Measurements from ENCODE around the gene PICALM. TPM values are rescaled to one million over a fixed set of nuclear protein-coding genes. Genes with fewer than 3 reads are reported as not detected.
"Not testable (repeated sequence)": the region's sequence is repeated elsewhere in the genome, so short reads cannot be mapped to it uniquely, and the experiment has no call there.

PICALM gene
- total and polyA plus RNA-seq, 10 of the 15 experiments (the other 5 are each of a cell fraction or from before 2014, with no cell fraction given): 4.3 to 150 (median 41.8) TPM

DNA sequence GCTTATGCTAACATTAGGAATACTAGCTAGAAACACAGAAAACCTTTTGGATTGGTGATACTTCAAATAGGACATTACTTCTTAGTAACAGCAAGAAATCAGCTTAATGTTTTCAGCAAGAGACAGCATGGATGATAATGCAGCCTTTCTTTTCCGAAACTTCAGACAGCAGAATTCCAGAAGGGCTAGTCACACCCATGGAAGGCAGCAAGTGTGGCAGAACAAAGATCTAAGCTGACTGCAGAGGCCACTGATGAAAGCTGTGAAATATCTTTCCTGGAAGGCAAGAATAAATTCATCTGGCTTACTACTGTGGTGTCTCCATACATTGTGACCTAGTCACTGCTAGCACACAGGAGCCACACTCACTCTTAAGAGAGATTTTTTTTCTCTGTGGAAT is 113.4 kb downstream of the PICALM start (continued):
- TF ChIP-seq, protein P1, sequence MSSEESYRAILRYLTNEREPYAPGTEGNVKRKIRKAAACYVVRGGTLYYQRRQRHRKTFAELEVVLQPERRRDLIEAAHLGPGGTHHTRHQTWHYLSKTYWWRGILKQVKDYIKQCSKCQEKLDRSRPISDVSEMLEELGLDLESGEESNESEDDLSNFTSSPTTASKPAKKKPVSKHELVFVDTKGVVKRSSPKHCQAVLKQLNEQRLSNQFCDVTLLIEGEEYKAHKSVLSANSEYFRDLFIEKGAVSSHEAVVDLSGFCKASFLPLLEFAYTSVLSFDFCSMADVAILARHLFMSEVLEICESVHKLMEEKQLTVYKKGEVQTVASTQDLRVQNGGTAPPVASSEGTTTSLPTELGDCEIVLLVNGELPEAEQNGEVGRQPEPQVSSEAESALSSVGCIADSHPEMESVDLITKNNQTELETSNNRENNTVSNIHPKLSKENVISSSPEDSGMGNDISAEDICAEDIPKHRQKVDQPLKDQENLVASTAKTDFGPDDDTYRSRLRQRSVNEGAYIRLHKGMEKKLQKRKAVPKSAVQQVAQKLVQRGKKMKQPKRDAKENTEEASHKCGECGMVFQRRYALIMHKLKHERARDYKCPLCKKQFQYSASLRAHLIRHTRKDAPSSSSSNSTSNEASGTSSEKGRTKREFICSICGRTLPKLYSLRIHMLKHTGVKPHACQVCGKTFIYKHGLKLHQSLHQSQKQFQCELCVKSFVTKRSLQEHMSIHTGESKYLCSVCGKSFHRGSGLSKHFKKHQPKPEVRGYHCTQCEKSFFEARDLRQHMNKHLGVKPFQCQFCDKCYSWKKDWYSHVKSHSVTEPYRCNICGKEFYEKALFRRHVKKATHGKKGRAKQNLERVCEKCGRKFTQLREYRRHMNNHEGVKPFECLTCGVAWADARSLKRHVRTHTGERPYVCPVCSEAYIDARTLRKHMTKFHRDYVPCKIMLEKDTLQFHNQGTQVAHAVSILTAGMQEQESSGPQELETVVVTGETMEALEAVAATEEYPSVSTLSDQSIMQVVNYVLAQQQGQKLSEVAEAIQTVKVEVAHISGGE (CRISPR knock-in tag; IDR thresholded peaks at IDR 0.05): no peak
- TF ChIP-seq ETV6 (conservative IDR thresholded peaks at IDR 0.05 in 1 of 2, IDR thresholded peaks at IDR 0.05 in 1 of 2; ENCODE audit: borderline replicate concordance in 1 of 2, low read depth in 1 of 2) (no peak), JUNB (IDR thresholded peaks at IDR 0.05) (no peak), JUND (IDR thresholded peaks at IDR 0.05; ENCODE audit: low read depth, low read length) (no peak), PAX5 (IDR thresholded peaks at IDR 0.05; ENCODE audit: borderline replicate concordance, low read depth, low read length) (no peak), NFXL1 (IDR thresholded peaks at IDR 0.05; ENCODE audit: borderline replicate concordance) (no peak)

DNA sequence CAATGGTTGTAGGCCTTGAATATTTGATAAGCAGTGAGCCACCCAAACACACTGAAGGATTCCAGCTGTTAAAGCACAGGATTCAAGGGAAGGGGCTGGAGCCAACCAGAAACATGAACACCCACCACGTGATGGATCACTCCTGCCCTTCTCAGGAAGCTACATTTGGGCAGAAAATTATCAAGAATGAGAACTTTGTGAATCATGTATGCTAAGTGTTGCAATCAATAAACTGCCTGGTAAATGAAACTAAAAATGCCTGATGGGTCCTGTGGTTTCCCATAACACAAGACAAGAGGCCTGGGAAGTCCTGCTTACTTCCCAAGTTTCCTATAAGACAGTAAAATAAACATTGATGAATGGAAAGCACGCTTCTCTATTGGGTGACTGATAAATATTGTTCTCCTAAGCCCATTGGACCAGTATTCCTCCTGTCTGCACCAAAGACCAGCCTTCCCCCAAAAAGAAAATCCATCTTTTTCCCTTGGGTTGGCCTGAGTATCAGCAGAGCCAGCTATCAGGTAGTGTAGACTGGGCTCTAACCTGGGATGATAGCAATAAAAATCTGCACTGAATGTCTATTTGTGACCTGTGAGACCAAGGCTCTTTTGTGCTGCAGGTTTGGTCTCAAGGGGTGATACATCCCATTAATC is 115.3 kb downstream of the PICALM start:
- ChIA-PET RAD21 (ENCODE audit: unreplicated experiment) (no interaction called here), CTCF (interaction anchor here (0.6 kb wide), 1 partner anchor 13 kb away, joined by 3 read pairs; no protein-coding TSS in a partner anchor), SMC1A (ENCODE audit: uncharacterized antibody, unreplicated experiment) (interaction anchor here (0.6 kb wide), 1 partner anchor 39 kb away, joined by 3 read pairs; no protein-coding TSS in a partner anchor), POLR2A (no interaction called here)
- Histone ChIP-seq H3K4me1 (ENCODE audit: control insufficient read depth, insufficient read depth, low read length) (peaks cover 8% of the 10 kb centered on the region), H3K27me3 (replicated peaks in 1 of 2; ENCODE audit: control insufficient read depth in 2 of 2, insufficient read depth in 2 of 2, low read length in 1 of 2) (no peaks in the 10 kb centered on the region), H4K20me1 (ENCODE audit: control insufficient read depth, insufficient read depth) (no peaks in the 10 kb centered on the region), H3K36me3 (ENCODE audit: control insufficient read depth in 2 of 2, insufficient read depth in 2 of 2, low read length in 1 of 2) (peaks cover 4 to 26% of the 10 kb centered on the region in 2 experiments), H2AFZ (ENCODE audit: control insufficient read depth, low read depth, low read length) (no peak overlapping the region), H3K4me2 (ENCODE audit: control insufficient read depth, insufficient read depth) (no peak overlapping the region), H3K9me3 (replicated peaks; ENCODE audit: control insufficient read depth, insufficient read depth, low read length) (peaks cover 3% of the 10 kb centered on the region; the same call in 2 of the 3 replicates), H3K9ac (ENCODE audit: control insufficient read depth, insufficient read depth, low read length) (no peak overlapping the region), H3K4me3 (no peak overlapping the region), H3K79me2 (ENCODE audit: control insufficient read depth, insufficient read depth, low read length) (no peaks in the 10 kb centered on the region), H3K27ac (ENCODE audit: control insufficient read depth, insufficient read depth) (no peak overlapping the region)
- no TSS peak for BruUV-seq (replicated peaks)
- no peak for DNase-seq (ENCODE audit: low read depth, low spot score)
- in situ Hi-C loops (cut with MboI) (no loop called here), intact Hi-C loops (cut with micrococcal nuclease; ENCODE audit: unreplicated experiment) (no loop called here)
- 54% methylated on average over 2 of the region's 2 CpGs for WGBS (ENCODE audit: insufficient coverage, insufficient replicate concordance, low lambda C conversion rate, missing lambda C conversion rate)
- no peak for TF ChIP-seq BHLHE40 (IDR thresholded peaks at IDR 0.05; ENCODE audit: borderline replicate concordance in 1 of 2, low read depth in 2 of 2, low read length in 1 of 2)
- peak; percentile 45 for TF ChIP-seq POLR2AphosphoS5 (IDR thresholded peaks at IDR 0.05; ENCODE audit: low read length)
- TF ChIP-seq, protein P2, sequence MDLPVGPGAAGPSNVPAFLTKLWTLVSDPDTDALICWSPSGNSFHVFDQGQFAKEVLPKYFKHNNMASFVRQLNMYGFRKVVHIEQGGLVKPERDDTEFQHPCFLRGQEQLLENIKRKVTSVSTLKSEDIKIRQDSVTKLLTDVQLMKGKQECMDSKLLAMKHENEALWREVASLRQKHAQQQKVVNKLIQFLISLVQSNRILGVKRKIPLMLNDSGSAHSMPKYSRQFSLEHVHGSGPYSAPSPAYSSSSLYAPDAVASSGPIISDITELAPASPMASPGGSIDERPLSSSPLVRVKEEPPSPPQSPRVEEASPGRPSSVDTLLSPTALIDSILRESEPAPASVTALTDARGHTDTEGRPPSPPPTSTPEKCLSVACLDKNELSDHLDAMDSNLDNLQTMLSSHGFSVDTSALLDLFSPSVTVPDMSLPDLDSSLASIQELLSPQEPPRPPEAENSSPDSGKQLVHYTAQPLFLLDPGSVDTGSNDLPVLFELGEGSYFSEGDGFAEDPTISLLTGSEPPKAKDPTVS (IDR thresholded peaks at IDR 0.05; ENCODE audit: low read depth, low read length): no peak
- FAIRE-seq: no peak
- ATAC-seq: no peak

DNA sequence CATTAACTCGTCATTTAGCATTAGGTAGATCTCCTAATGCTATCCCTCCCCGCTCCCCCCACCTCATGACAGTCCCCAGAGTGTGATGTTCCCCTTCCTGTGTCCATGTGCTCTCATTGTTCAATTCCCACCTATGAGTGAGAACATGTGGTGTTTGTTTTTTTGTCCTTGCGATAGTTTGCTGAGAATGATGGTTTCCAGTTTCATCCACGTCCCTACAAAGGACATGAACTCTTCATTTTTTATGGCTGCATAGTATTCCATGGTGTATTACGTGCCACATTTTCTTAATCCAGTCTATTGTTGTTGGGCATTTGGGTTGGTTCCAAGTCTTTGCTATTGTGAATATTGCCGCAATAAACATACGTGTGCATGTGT is 116.8 kb downstream of the PICALM start:
- RAD21 ChIA-PET (ENCODE audit: unreplicated experiment); FAIRE-seq; H3K9ac ChIP-seq (ENCODE audit: control insufficient read depth, insufficient read depth, low read length); POLR2A ChIA-PET; H3K9me3 ChIP-seq (replicated peaks; ENCODE audit: control insufficient read depth, insufficient read depth, low read length); H3K27ac ChIP-seq (ENCODE audit: control insufficient read depth, insufficient read depth); intact Hi-C loops (cut with micrococcal nuclease; ENCODE audit: unreplicated experiment); H4K20me1 ChIP-seq (ENCODE audit: control insufficient read depth, insufficient read depth); CTCF ChIA-PET; H3K27me3 ChIP-seq (replicated peaks in 1 of 2; ENCODE audit: control insufficient read depth in 2 of 2, insufficient read depth in 2 of 2, low read length in 1 of 2); SMC1A ChIA-PET (ENCODE audit: uncharacterized antibody, unreplicated experiment); in situ Hi-C loops (cut with MboI); H3K4me2 ChIP-seq (ENCODE audit: control insufficient read depth, insufficient read depth); ATAC-seq; H3K4me3 ChIP-seq; H3K79me2 ChIP-seq (ENCODE audit: control insufficient read depth, insufficient read depth, low read length); H2AFZ ChIP-seq (ENCODE audit: control insufficient read depth, low read depth, low read length); BruUV-seq (replicated peaks); DNase-seq (ENCODE audit: low read depth, low spot score): not testable (repeated sequence)
- H3K4me1 ChIP-seq (ENCODE audit: control insufficient read depth, insufficient read depth, low read length): peaks cover 13% of the 10 kb centered on the region
- H3K36me3 ChIP-seq (ENCODE audit: control insufficient read depth in 2 of 2, insufficient read depth in 2 of 2, low read length in 1 of 2): peaks cover 2 to 17% of the 10 kb centered on the region in 2 experiments
- WGBS (ENCODE audit: insufficient coverage, insufficient replicate concordance, low lambda C conversion rate, missing lambda C conversion rate): 84% methylated on average over 6 of the region's 7 CpGs

Measured in GM12878 (cell line).